Measurements from ENCODE around the gene PELI2. TPM values are rescaled to one million over a fixed set of nuclear protein-coding genes. Genes with fewer than 3 reads are reported as not detected.

PELI2 gene
- total RNA-seq, 1 experiment from 2014 or later, result 10.0 TPM

- Histone ChIP-seq H3K79me2 (ENCODE audit: low read depth) (no peaks in the 10 kb centered on the region), H3K27me3 (ENCODE audit: insufficient read depth, low read depth) (peaks cover 12% of the 10 kb centered on the region), H4K20me1 (ENCODE audit: insufficient read depth) (no peaks in the 10 kb centered on the region; the same call in 1 of the 2 replicates), H3K36me3 (ENCODE audit: low read depth) (no peaks in the 10 kb centered on the region), H3K9me2 (ENCODE audit: insufficient read depth) (no peaks in the 10 kb centered on the region), H3K4me1 (replicated peaks; ENCODE audit: insufficient read depth) (no peaks in the 10 kb centered on the region), H3K4me3 (no peak overlapping the region), H3F3A (ENCODE audit: insufficient read depth, low read depth) (no peaks in the 10 kb centered on the region), H3K27ac (no peak overlapping the region), H2AFZ (no peak overlapping the region), H3K9me3 (ENCODE audit: insufficient read depth, low read depth) (no peaks in the 10 kb centered on the region), H3K4me2 (no peak overlapping the region)
- intact Hi-C loops (cut with micrococcal nuclease; ENCODE audit: unreplicated experiment), result no loop called here
- no peak for DNase-seq
- ChIA-PET CTCF (no interaction called here), POLR2A (ENCODE audit: unreplicated experiment) (no interaction called here)
- TF ChIP-seq CTCF (conservative IDR thresholded peaks at IDR 0.05) (no peak), EZH2 (IDR thresholded peaks at IDR 0.05; ENCODE audit: low read depth) (no peak)
- BruUV-seq (replicated peaks), result no TSS peak
These were observed 8.4 kb downstream of the PELI2 start for GRCh38 chr14:56126637-56126913.

GRCh38 chr14:56127156-56127555, 8.9 kb downstream of the PELI2 start:
- BruUV-seq (replicated peaks), result no TSS peak
- Histone ChIP-seq H3K4me1 (replicated peaks; ENCODE audit: insufficient read depth) (no peaks in the 10 kb centered on the region), H3K79me2 (ENCODE audit: low read depth) (no peaks in the 10 kb centered on the region), H3K4me3 (no peak overlapping the region), H3K9me2 (ENCODE audit: insufficient read depth) (no peaks in the 10 kb centered on the region), H3K27ac (no peak overlapping the region), H3K27me3 (ENCODE audit: insufficient read depth, low read depth) (peaks cover 6% of the 10 kb centered on the region; the same call in 1 of the 2 replicates), H3K36me3 (ENCODE audit: low read depth) (no peaks in the 10 kb centered on the region), H3K9me3 (ENCODE audit: insufficient read depth, low read depth) (no peaks in the 10 kb centered on the region), H3K4me2 (no peak overlapping the region), H2AFZ (no peak overlapping the region), H3F3A (ENCODE audit: insufficient read depth, low read depth) (no peaks in the 10 kb centered on the region), H4K20me1 (ENCODE audit: insufficient read depth) (no peaks in the 10 kb centered on the region; the same call in 1 of the 2 replicates)
- no peak for DNase-seq
- ChIA-PET CTCF (no interaction called here), POLR2A (ENCODE audit: unreplicated experiment) (no interaction called here)
- TF ChIP-seq CTCF (conservative IDR thresholded peaks at IDR 0.05) (no peak), EZH2 (IDR thresholded peaks at IDR 0.05; ENCODE audit: low read depth) (no peak)
- intact Hi-C loops (cut with micrococcal nuclease; ENCODE audit: unreplicated experiment), result no loop called here

GRCh38 chr14:56129092-56129491, 10.9 kb downstream of the PELI2 start:
- Histone ChIP-seq H3K27me3 (ENCODE audit: insufficient read depth, low read depth) (peaks cover 4% of the 10 kb centered on the region; the same call in 1 of the 2 replicates), H3K36me3 (ENCODE audit: low read depth) (no peaks in the 10 kb centered on the region)

More at GRCh38 chr14:56129092-56129491, 10.9 kb downstream of the PELI2 start:
- ChIA-PET CTCF (no interaction called here), POLR2A (ENCODE audit: unreplicated experiment) (no interaction called here)
- Histone ChIP-seq H2AFZ (no peak overlapping the region), H3K79me2 (ENCODE audit: low read depth) (no peaks in the 10 kb centered on the region), H3K4me3 (no peak overlapping the region), H3K4me2 (no peak overlapping the region), H3K27ac (no peak overlapping the region), H3F3A (ENCODE audit: insufficient read depth, low read depth) (no peaks in the 10 kb centered on the region), H3K9me3 (ENCODE audit: insufficient read depth, low read depth) (no peaks in the 10 kb centered on the region), H4K20me1 (ENCODE audit: insufficient read depth) (no peaks in the 10 kb centered on the region), H3K4me1 (replicated peaks; ENCODE audit: insufficient read depth) (no peaks in the 10 kb centered on the region), H3K9me2 (ENCODE audit: insufficient read depth) (no peaks in the 10 kb centered on the region)
- TF ChIP-seq EZH2 (IDR thresholded peaks at IDR 0.05; ENCODE audit: low read depth) (no peak), CTCF (conservative IDR thresholded peaks at IDR 0.05) (no peak)
- intact Hi-C loops (cut with micrococcal nuclease; ENCODE audit: unreplicated experiment), result no loop called here
- no TSS peak for BruUV-seq (replicated peaks)
- DNase-seq, result no peak

Data from PC-9 (cell line).